SKM-1 treated with dmso at 0.1 percent for 144 hours (cell line): ENCODE results near the gene ADPRM.
"Not testable (repeated sequence)": the region's sequence is repeated elsewhere in the genome, so short reads cannot be mapped to it uniquely, and the experiment has no call there.

ENCODE experiments used
- DNase-seq: peaks from one replicate; lab custom pipeline; 2025; ENCODE audit not compliant: unreplicated experiment; lab: John Stamatoyannopoulos, UW

Gene ADPRM, protein sequence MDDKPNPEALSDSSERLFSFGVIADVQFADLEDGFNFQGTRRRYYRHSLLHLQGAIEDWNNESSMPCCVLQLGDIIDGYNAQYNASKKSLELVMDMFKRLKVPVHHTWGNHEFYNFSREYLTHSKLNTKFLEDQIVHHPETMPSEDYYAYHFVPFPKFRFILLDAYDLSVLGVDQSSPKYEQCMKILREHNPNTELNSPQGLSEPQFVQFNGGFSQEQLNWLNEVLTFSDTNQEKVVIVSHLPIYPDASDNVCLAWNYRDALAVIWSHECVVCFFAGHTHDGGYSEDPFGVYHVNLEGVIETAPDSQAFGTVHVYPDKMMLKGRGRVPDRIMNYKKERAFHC

DNA sequence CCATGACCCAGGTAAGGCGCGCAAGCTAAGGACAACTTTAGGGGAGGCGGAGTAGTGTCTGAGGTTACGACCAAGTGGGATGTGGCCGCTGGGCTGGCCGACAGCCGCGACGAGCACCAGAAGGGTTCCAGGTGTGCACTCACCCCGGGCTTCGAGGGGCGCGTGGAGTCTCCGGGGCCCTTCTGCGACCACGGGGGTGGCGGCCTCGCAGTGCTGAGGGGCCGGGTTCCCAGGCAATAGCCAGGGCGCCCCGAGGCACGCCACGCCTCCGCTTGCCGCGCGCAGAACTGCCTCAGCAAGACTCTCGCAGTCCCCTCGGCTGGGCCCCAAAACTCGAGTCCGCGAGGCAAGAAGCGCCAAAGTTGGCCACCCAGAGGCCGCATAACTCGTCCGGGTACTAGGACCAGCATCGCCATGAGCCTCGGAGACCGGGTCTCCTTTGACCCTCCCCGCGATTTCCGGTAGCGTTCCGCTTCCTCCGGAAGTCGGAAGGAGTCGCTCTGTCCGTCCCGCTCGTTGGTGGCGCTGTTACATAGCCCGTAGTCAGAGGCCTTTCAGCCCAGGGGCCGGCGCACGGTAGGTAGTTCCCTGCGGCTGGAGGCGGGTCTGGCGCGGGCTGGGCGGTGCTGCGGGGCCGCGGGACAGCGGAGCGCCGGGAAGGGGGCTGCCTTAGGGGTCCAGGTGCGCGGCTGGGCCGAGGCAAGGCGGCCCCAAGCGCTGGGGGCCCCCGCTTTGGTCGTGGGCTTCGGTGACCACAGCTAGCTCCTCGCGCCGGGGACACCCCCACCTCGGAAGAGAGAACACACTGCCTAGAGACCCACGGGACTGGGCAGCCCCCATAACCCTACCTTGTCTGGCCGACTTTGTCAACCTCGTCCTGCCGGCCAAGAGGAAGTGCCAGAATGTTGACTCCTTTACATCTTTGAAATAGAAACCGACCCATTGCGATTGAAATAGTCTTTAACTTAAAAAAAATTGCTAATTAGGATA, at the start of gene ADPRM, which contains the start of gene SCO1:
ADPRM (plus strand) TSS at position 503 of the 990 bp plus-strand sequence. CDS start 7,333 bp downstream, outside the sequence.
SCO1 (minus strand) TSS at position 442 of the 990 bp plus-strand sequence; CDS start at position 416, 26 bp downstream.
- DNase-seq = peak; percentile 71

DNA sequence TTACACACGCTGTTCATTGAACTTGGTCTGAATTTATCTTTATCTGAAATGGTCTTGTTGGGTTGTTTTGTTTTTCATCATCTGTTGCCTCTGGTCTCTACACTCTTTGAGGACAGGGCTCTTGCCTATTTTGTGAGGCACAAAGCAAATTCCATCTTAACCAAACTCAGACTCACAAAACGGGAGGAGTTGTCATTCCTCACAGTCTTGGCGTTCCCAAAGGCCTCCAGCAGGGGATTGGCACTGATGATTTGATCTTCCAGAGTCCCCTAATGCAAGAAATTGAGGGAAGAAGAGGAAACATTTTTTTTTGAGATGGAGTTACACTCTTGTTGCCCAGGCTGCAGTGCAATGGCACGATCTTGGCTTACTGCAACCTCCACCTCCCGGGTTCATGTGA, 49.0 kb upstream of the ADPRM start:
- DNase-seq = no peak

DNA sequence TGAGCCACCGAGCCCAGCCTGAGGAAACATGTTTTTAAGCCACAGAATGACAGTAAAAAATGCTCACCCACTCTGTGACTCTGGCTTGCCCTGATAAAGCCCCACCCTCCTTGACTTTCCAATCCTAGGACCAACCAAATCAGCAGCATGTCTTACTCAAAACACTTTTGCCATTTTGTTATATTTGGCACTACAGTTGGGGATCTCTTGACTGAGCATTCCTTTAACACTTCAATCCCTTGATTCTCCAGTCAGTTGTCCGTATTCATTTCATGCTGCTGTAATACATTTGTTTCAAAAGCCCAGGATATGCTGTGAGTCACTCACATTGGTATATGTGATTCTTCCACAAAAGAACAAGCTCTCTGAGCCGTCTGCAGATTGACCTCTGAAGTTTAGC, 48.4 kb upstream of the ADPRM start:
- no peak for DNase-seq

DNA sequence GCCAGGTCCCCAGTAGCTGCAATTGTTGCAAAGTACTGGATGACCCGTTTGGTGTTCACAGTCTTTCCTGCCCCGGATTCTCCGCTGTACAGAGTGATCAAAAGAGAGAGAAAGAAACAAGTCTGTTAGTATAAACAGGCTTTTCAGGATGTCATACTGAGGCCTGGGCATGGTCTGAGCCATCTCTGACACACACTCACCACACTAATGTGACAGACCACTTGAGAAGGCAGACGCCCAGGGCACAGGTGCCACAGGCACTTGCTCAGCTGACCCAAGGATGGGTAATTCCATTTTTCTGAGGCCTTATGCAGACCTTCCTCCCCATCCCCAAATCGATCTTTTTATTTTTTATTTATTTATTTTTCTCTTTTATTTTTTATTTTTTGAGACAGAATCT, 47.8 kb upstream of the ADPRM start:
- DNase-seq = no peak

DNA sequence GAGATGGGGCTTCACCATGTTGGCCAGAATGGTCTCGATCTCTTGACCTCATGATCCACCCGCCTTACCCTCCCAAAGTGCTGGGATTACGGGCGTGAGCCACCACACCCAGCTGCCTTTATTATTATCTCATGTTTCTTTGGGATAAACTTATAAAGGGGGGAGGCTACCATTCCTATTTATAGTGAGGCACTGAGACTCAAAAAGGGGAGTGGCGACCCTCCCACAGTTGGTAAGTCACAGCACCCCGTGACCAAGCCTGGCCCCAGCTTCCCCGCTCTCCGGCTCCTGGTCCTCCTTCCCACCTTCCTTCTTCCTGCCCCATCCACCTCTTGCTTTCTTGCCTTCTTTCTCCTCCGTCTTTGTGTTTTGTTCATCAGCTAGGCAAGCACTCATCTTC, 45.5 kb upstream of the ADPRM start:
- no peak for DNase-seq

DNA sequence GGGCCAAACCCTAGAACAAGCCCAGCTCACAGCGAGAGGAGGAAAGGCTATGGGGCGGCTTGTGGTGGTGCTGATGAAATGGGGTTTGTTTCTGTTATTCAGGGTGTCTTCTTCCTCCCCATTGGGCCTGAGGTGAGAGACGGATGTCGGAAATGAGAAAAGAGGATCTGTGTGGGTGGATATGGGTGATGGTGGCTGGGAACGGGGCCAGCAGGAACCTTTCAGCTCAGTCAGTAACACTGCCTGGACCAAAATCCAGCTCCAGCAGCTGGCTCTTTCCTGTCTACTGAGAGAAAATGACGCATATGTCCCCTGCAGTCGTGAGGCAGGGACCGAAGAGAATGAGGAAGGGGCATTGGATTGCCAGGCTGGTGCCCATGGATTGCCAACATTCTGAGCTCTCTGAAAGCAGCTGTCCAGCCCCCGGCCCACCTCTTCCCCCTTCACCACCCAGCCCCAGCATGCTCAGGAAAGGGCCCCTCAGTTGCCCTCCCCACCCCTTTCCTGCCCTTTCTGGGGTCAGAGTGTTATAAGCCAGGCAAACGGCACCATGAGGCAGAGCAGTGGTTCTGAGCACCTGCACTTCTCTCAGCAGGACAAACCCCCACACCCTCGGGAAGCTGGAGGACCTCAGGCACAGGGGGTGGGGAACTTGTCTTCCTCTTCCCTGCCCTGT, 44.3 kb upstream of the ADPRM start:
- DNase-seq = no peak

DNA sequence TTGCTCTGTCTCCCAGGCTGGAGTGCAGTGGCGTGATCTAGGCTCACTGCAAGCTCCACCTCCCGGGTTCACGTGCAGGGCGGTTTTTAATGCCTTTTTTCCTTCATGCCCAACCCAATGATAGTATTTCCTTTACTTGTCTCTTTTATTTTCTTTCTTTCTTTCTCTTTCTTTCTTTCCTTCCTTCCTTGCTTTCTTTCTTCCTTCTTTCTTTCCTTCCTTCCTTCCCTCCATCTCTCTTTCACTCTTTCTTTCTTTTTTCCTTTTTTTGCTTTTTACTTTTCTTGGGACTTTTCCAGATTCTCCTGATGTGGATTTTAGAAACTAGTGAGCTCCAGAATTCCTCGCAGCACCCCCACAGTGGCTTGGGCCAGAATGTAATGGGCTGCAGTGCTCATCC, 43.4 kb upstream of the ADPRM start:
- no peak for DNase-seq

DNA sequence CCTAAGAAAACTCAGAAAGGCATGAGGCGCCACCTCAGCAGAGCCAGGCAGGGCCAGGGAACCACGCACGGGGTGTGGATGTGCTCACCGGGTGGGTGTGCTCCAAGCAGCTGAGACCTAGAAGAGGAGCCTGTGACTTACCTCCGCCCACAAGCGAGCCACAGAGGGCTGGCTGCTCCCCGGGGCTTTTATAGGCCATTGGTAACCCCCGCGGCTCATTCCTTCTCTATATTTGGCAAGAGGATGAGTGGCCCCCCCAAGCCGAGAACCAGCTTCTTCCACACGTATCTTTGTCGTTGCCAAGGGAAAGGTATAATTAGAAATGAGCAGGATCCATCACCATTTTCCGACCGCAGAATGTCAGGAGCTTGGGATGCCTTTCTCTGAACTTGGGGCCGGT, 40.2 kb upstream of the ADPRM start, which contains the start of gene MYH3:
MYH3 (minus strand) TSS at position 162 of the 400 bp plus-strand sequence. CDS start 2,245 bp downstream, outside the sequence.
- DNase-seq = no peak

DNA sequence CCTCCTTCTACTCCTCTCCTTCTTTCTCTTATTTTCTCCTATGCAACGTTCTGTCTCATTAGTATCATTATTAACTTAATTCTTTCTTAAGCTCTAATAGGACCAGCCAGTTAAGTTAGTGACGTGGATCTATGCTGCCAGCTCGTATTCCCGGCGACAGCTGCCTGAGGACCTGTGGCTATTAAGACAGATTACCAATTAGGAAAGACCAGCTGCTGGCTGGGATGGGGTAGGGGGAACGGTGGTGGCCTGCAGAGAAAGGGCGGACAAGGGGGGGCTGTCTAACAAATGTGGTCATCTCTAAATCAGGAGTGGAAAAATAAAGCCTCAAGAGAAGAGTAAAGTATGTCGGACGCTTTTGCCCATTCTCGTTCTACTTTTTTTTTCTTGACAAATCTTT, 39.5 kb upstream of the ADPRM start:
- DNase-seq = no peak

DNA sequence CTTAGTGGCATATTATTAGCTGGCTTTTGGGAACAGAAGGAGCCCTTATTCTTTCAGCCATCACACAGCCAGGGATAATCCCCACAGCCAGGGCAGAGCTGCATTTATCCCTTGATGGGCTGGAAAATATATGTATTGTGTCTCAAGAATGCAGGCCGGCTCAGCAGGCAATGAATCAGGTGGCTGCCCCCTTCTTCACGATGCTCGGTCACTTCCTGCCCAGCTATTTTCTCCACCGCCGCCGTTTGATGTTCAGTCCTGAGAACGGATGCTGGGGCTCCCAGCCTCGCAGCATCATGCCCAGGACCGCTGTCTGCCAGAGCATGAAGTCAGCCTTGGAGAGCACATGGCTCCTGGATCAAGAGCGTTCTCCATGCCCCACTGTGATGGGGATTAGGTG, 36.0 kb upstream of the ADPRM start:
- DNase-seq = no peak

DNA sequence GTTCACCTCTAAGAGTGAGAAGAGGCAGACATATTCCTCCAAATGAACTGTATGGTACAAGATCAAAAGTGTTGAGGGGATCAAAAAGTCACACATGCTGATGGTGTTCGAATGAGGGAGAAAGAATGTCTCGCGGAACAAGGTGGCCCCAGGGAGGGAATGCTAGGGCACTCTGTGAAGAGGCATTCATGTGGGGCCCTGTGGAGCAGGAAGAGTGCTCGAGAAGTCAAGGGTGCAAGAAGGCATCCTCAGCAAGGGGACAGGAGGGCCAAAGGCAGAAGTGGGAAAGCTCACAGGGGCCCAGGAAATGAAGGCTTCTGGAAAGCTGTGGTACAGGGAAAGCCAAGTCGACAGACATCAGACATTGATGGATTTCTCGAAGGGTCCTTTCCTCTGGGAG, 34.2 kb upstream of the ADPRM start:
- DNase-seq = no peak

DNA sequence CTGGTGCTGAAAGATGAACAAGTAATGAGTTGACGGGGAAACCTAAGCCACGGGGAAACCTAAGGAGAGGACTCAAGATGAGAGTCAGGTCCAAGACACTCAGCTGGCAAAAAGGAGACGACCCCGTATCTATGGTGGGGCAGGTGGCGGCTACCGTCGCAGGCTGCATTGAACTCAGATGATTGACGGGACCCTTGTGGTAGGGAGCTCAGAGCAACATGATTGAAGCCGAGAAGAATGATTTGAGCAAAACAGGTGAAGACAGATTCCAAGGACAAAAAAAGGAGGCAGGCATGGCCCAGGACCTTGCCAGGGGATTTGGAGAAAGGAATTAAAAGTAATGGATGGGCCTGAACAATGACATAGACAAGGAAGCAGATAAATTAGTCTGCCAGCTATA, 32.8 kb upstream of the ADPRM start:
- no peak for DNase-seq

DNA sequence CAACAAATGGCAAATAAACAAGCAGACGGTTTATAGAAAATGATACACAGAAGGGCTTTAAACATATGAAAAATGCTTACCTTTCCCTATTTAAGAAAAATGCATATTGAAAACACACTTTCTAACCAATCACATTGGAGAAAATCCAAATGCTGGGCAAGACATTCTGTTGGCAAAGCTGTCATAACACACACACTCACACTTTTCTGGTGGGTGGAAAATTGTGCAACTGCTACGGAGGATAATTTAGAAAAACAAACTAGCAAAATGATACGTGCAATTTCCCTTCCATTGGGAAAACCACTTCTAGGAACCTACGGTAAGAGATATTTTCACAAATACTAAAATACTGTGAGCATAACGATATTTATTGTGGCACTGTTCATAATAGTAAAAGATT, 30.5 kb upstream of the ADPRM start:
- no peak for DNase-seq

DNA sequence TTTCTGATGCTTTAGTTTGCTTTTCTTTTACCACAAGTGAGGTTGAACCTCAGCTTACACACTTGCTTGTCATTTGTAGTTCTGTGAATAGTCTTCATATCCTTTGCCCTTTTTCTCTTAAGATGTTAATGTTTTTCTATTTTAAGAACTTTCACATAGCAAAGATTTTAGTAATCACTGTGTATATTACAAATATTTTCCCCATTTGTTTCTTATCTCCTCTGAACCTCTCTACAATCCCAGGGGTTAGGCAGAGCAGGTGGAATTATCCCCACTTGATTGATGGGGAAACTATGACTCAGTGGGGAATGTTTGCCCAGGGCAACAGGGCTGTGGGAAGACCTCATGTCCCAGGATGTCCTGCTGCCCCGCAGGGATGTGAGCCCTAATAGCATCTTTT, 28.6 kb upstream of the ADPRM start:
- no peak for DNase-seq

DNA sequence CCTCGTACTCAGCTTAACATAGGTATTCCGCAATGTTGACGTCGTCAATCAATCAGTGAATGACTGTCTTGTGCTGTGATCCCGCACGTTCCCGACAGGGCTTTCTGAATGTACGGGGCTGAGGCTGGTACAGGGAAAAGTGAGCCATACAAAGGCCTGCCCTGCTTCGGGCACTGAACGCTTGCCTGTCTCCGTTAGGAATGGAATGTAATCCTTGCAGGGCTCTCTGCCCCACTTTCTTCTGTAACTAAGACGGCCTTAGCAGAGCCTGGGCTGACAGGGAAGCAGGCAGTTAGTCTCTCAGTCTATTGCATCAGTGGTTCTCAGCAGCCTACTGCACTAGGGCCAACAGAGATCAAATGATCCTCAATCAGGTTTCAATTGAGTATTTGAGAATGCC, 24.1 kb upstream of the ADPRM start:
- DNase-seq = no peak

DNA sequence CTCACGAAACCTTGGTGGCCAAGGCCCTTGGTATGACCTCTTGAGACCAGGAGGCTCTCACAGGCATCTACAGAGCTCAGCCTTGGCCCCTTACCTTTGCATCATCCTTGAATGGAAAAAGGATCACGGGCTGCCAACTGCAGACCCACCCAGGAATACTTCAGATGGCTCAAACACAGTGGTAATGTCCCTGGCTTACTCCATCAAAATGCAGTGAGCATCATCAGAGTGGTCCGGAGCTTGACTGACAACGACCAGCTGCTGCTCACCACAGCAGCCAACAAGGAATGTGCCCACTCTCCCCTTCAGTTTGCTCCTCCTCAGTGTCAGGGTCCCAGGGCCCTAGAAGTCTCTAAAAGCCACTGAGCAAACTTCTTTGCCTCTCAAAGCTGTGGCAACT, 22.7 kb upstream of the ADPRM start:
- no peak for DNase-seq

DNA sequence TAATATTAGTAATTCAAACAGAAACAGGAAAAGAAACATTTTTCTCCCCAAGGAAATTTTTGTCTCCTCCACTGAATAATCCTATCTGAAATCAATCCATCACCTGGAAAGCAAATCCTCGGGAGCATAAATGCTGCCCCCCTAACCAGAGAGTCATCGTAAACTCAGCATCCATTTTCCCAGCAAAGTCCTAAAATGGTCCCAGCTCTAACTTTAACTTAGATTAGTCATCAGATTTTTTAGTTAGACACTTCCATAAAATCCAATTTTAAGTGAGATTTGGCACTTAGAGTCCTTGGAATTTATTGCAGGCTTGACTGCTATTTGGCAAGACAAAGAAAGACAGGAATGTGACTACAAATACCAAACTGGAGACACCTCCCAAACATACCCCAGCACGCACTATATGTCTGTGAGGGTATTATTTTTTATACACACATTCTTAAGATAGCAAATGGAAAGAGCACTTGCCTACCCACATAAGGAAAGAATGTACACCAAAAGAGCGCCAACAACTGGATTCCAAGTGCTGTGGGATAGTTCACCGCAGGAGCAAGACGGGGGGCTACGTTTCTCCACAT, 15.4 kb upstream of the ADPRM start:
- no peak for DNase-seq

DNA sequence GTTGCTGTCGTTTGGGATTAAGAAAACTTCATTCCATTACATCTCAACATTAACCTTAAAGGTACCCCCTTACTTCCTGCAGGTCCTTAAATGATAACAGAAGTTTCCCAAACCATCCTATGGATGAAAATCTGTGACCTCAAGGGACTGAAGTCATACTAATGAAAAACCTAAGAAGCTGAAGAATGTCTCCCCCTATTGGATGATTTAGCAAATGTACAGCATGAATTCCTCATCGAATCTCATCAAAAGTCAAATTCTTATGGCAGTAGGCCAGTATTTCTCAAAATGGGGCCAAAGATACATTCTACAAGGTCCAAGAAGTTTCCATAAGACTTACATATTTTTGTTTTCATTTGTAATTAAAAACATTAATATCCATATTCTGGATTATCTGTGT, 13.5 kb upstream of the ADPRM start:
- no peak for DNase-seq

DNA sequence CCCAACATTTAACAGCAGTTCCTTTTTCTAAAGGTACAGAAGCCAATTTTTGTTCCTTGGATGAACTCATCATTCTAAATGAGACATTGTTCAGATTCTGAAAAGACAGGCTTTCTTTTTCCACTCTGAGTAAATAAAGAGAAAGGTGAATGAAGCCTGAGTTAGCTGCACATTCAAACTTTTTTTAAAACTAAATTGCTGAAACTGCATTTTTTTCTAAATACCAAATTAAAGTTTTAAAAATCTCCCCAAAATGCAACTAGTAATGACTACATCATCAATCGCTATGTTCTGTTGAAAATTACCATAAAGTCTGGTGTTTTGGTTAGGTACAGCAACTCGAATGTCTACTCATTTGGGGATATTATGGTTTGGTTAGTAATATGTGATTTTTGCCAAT, 9.9 kb upstream of the ADPRM start:
- DNase-seq = no peak

DNA sequence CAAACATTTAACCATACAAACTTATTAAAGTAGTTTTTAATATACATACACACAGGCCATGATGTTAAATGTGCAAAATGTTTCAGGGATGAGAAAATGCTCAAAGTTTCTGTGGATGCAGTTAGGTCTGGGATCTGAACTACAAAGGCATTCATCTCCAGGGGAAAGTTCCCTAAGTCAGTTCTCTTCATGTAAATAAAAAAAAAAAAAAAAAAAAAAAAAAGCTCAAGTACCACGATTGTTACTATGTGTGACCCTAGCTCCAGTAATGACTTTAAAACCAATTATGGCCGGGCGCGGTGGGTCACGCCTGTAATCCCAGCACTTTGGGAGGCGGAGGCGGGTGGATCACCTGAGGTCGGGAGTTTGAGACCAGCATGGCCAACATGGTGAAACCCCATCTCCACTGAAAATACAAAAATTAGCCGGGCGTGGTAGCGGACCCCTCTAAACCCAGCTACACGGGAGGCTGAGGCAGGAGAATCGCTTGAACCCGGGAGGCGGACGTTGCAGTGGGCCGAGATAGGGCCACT, 1.5 kb upstream of the ADPRM start:
- not testable (repeated sequence) for DNase-seq
